ENCODE measurements around the gene KIAA0513. TPM values are rescaled to one million over a fixed set of nuclear protein-coding genes. Genes with fewer than 3 reads are reported as not detected.
"Not testable (repeated sequence)": the region's sequence is repeated elsewhere in the genome, so short reads cannot be mapped to it uniquely, and the experiment has no call there.

The KIAA0513 gene
- total RNA-seq, 1 experiment from 2014 or later, result 4.4 TPM

DNA sequence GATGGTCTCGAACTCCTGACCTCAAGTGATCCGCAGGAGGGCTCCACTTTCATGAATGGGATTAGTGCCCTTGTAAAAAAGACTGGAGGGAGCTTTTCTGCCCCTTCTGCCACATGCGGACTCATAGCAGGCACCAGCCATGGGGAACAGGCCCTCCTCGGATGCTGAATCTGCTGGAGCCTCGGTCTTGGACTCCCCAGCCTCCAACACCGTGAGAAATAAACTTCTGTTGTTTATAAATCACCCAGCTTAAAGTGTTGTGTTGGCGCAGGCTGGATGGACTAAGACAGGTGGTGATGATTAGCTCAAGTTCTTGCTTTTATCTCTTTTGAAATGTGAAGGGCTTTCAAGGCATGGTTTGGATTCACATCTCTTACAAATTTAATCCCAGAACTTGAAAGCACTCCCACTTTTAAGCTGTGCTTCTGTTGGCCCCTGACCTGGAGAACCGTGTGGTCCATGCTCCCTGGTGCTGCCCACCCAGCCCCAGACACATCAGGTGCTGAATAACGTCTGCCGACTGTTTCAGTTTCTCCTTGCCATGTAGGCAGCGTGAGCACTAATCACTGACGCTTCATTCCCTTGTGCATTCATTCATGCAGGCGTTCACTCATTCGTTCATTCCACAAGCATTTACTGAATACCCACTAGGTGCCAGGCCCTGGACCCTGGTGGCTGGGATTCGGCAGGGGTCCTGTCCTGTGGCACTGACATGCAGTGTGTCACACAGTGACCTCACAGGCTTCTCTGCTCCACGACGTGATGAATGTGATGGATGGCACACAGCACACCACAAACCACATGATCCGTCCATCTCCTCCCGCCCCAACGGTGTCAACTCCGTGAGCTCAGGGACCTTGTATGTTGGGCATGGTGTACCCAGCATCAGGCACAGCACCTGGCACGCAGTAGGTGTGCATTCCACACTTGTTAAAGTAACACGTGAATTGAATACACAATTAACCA is 75.8 kb downstream of the KIAA0513 start:
- Histone ChIP-seq H3K4me3 (no peak overlapping the region), H3K9me3 (no peaks in the 10 kb centered on the region), H3K36me3 (no peaks in the 10 kb centered on the region), H3K27me3 (no peaks in the 10 kb centered on the region)
- no peak for DNase-seq

DNA sequence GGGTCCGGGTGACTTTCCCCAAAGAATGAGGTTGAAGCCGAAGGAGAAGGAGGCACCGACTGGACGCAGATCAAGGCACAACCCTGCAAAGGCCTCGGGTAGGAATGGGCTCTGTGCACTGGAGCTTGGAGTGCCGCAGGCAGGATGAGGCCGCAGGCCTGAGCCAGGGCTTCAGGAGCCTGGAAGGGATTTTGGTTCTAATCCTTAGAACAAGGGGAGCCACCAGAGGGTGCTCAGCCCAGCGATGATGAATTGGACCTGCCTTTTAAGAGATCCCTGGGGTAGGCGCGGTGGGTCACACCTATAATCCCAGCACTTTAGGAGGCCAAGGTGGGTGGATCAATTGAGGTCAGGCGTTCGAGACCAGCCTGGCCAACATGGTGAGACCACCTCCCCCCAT is 76.6 kb downstream of the KIAA0513 start:
- H3K9me3 ChIP-seq, result no peaks in the 10 kb centered on the region
- DNase-seq, result no peak
- H3K36me3 ChIP-seq, result no peaks in the 10 kb centered on the region
- H3K4me3 ChIP-seq, result no peak overlapping the region
- H3K27me3 ChIP-seq, result no peaks in the 10 kb centered on the region

DNA sequence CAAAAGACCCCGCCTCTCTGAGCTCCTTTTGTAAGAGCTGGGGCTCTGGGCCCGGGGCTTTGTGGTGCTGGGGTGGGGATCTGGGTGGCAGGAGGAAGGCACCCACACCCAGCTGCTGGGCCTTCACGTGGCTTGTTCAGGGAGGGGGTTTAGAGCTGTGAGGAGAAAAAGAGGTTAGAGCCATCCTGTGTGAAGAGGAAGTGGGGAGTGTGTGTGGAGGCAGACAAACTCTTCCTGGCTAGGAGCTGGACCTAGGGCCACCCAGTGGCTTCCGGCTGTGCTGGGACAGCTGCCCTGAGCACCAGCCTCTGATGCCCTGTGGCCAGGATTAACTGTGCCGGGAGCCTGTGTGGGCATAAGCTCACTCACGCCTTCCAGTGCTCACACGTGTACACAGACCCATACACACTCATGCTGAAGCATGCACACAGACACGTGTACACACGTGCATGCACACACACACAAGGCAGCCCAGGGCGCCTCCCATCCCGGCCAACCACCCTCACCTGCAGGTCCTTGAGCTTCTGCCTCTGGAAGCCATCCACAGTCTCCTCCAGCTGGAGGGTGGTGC is 77.3 kb downstream of the KIAA0513 start:
- H3K27me3 ChIP-seq, result no peaks in the 10 kb centered on the region

DNA sequence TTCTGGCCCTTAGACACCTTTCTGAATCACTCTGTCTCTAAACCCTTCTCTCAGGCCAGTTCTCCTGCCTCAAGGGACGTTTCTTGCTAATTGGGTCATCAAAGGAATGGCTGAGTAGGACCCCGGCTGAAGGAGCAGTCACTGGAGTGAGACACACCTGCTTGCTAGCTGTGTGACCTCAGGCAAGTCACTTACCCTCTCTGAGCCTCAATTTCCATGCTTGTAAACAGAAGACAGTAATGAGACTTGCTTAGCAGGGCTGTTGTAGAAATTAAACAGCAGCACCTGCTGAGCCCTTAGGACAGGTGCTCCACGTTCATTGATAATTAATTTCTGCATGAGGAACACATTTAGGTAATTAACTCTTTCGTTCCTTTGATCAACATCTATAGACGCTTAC is 77.9 kb downstream of the KIAA0513 start:
- H3K9me3 ChIP-seq, result no peaks in the 10 kb centered on the region
- DNase-seq, result no peak
- H3K4me3 ChIP-seq, result no peak overlapping the region
- no peaks in the 10 kb centered on the region for H3K36me3 ChIP-seq
- no peaks in the 10 kb centered on the region for H3K27me3 ChIP-seq

More for the DNA sequence above, 77.3 kb downstream of the KIAA0513 start:
- DNase-seq, result no peak
- H3K36me3 ChIP-seq, result no peaks in the 10 kb centered on the region
- H3K4me3 ChIP-seq, result no peak overlapping the region
- no peaks in the 10 kb centered on the region for H3K9me3 ChIP-seq

DNA sequence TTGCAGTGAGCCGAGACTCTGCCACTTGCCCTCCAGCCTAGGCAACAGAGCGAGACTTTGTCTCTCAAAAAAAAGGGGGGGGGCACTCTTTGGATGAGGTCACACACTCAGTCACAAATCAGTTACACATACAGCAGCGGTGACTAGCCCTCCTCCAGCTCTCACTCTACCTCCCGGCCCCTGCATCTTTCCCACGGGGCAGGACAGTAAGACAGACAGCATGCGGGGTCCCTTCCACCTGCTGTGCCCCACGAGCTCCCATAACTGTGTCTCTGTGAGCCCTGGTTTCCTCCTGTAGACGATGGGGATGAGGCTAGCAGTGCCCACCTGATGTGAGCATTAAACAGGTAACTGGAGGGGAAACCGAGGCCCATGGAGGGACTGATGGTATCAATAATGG is 79.5 kb downstream of the KIAA0513 start:
- H3K4me3 ChIP-seq, result no peak overlapping the region
- H3K27me3 ChIP-seq, result no peaks in the 10 kb centered on the region
- H3K9me3 ChIP-seq, result no peaks in the 10 kb centered on the region
- no peaks in the 10 kb centered on the region for H3K36me3 ChIP-seq
- DNase-seq, result no peak

DNA sequence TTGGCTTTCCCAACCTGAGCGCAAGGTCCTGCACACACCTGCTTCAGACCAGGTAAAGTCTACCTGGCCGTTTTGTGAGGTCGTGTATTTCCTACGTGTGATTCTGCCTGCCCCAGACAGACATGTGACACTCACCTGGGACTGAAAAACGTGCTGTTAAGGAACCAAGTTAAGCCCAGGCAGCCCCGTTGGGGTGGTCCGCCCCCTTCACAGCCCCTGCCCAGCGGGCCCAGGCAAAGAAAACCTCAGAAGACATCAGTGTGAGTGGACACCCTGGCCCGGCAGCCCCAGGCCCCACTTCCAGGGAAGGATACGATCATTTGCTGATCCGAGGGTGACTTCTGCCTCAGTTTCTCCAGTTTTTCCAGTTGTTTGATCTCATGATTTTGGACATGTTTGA is 79.9 kb downstream of the KIAA0513 start:
- H3K4me3 ChIP-seq, result no peak overlapping the region
- no peaks in the 10 kb centered on the region for H3K36me3 ChIP-seq
- H3K9me3 ChIP-seq, result no peaks in the 10 kb centered on the region
- no peak for DNase-seq
- no peaks in the 10 kb centered on the region for H3K27me3 ChIP-seq

DNA sequence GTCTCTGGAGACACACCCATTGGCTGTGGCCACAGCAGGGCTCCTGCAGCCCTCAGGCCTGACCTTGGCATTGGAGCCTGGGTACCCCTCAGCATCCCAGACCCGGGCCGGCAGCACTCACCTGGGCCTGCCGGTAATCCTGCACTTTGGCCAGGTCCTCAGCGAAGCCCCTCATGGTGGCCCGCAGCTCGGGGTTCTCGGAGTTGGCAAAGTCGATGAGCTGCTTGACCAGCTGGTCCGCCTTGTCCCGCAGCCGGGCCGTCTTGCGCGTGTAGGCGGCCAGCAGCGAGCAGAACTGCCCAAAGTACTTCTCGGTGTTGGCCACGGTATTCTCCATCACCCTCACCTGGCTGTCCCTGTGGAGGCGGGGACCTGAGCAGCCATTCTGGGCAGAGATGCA is 82.5 kb downstream of the KIAA0513 start:
- H3K36me3 ChIP-seq, result no peaks in the 10 kb centered on the region
- H3K9me3 ChIP-seq, result no peaks in the 10 kb centered on the region
- no peaks in the 10 kb centered on the region for H3K27me3 ChIP-seq
- H3K4me3 ChIP-seq, result no peak overlapping the region
- DNase-seq, result no peak

DNA sequence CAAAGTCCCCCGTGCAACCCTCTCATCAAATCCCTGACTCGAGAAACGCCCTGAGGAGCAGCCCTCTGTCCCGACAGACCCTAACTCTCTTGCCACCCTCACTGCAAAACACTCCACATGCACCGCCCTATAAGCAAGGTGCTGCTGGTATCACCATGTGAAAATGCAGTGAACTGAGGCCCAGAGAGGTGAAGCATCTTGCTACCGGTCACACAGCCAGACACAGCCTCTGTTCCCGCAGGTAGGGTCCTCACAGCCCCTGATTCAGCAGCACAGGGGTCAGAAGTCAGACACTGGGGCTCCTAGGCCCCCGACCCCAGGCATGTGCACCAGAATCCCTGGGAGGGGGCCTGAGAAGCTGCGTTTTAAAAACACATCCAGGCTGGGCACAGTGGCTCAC is 83.6 kb downstream of the KIAA0513 start:
- Histone ChIP-seq H3K4me3 (no peak overlapping the region), H3K36me3 (no peaks in the 10 kb centered on the region), H3K9me3 (no peaks in the 10 kb centered on the region), H3K27me3 (no peaks in the 10 kb centered on the region)
- DNase-seq, result no peak

DNA sequence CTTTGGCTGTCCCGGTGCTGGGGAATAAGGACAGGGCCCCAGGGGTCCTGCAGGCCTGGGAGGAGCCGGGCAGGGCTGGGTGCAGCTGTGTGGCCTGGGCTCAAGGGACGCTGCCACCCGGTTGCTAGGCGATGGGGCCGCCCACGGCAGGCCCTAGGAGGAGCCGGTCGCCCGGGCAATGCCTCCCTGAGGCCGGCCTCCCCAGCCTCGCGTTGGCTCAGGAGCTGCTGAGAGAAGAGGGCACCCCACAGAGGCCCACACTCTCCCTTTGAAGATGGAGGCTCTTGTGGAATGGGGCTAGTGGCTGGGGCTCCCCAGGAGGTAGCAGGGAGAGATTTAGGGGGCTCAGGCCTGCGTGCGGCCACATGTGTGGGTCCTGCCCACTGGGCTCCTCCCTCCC is 84.8 kb downstream of the KIAA0513 start, which contains the start of gene CIBAR2:
TSS of gene CIBAR2 (minus strand) at position 109 of the 400 bp plus-strand sequence. CDS start 120 bp downstream, outside the sequence.
- no peak for DNase-seq
- Histone ChIP-seq H3K9me3 (no peaks in the 10 kb centered on the region), H3K27me3 (no peaks in the 10 kb centered on the region), H3K4me3 (no peak within 1 kb of the TSS), H3K36me3 (no peaks in the 10 kb centered on the region)

DNA sequence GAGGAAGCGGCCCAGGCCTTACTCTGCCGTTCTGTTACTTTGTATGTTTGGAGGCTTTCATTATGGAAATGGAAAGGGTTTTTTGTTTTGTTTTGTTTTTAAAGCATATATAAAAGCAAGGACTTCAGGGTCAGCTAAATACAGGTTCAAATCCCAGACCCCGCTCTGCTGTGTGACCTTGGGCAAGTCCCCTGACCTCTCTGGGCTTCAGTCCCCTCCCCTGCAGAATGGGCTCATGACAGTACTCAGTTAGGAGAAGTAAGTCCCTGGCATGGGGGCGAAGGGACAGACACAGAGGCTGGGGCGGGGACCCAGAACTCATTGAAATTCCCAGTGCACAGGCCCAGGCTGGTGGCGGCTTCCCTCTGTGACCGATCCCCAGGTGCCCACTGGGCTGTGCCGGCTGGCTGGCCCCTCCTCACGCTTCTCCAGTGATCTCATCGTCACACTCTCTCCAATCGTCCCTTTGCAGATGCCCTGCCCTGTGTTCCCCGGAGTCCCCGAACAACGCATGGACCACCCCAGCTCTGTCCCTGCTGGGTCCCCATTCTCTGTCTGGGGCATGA is 85.7 kb downstream of the KIAA0513 start:
- no peaks in the 10 kb centered on the region for H3K9me3 ChIP-seq
- DNase-seq, result no peak
- no peaks in the 10 kb centered on the region for H3K36me3 ChIP-seq
- no peak overlapping the region for H3K4me3 ChIP-seq
- no peaks in the 10 kb centered on the region for H3K27me3 ChIP-seq

DNA sequence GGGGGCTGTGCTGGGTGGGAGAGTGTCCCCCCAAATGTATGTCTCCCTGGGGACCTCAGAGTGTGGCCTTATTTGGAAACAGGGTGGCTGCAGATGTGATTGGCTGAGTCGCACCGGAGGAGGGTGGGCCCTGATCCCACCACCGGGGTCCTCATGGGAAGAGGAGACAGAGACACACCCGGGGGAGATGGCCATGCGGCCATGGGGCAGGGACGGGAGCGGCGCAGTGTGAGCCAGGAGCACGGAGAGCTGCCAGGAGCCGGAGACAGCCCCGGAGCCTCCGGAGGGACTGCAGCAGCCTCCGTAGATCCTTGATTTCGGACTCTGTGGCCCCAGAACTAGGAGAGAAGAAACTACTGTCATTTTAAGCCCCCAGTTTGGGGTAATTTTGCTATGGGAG is 86.3 kb downstream of the KIAA0513 start:
- DNase-seq, result no peak
- Histone ChIP-seq H3K36me3 (no peaks in the 10 kb centered on the region), H3K27me3 (no peaks in the 10 kb centered on the region), H3K4me3 (no peak overlapping the region), H3K9me3 (no peaks in the 10 kb centered on the region)

DNA sequence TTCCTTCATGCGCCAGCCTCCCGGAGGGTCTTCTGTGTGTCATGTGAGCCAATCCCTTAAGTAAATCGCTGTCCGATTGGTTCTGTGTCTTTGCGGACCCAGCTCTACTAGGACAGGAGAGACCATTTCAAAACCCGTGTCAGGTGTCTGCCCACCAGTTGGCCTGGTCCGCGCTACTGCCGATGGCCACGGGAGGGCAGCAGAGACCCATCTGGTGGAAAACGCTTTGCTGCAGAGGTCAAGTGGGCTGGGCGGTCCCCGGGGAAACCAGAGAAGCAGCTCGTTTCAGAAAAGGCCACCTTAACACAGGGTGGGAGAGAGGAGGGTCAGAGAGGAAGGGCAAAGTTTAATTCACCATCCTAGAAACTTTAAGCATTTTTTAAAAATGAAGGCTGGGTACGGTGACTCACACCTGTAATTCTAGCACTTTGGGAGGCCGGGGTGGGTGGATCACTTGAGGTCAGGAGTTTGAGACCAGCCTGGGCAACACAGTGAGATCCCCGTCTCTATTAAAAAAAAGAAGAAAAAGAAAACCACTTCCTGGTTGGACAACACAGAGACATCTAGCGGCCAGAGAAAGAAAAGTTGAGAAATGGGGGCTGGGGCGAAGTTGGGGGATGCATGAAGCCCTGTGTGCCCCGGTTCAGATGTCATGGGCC is 87.4 kb downstream of the KIAA0513 start:
- DNase-seq, result peak; percentile 75
- H3K9me3 ChIP-seq, result no peaks in the 10 kb centered on the region
- no peaks in the 10 kb centered on the region for H3K27me3 ChIP-seq
- H3K36me3 ChIP-seq, result no peaks in the 10 kb centered on the region
- no peak overlapping the region for H3K4me3 ChIP-seq

DNA sequence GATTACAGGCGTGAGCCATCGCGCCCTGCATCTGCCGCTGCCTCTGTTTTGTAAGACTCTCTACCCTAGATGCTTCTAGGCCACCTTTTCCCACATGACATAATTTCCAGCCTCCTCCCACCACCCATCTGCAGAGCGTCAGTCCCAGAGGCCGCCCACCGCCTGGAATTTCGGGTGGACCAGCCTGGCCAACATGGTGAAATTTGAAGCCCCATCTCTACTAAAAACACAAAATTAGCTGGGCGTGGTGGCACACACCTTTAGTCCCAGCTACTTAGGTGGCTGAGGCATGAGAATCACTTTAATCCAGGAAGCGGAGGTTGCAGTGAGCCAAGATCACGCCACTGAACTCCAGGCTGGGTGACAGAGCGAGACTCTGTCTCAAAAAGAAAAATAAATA is 89.8 kb downstream of the KIAA0513 start:
- Histone ChIP-seq H3K4me3 (no peak overlapping the region), H3K9me3 (no peaks in the 10 kb centered on the region), H3K36me3 (no peaks in the 10 kb centered on the region), H3K27me3 (no peaks in the 10 kb centered on the region)
- no peak for DNase-seq

DNA sequence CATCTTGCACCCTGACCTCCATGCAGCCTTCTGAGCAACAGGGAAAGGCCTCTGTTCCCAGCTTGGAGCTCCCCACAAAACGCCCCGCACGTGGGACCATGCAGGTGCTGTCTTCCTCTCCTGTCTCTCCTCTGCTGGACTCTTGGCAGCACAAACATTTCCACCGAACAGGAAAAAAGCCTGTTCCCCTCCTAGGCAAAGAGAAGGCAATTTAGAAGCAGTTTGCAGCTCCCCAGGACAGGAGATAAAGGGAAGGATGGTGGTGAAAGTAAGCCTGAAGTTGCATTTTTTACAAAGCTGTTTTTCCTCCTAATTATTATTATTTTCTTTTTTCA is 92.4 kb downstream of the KIAA0513 start:
- no peaks in the 10 kb centered on the region for H3K36me3 ChIP-seq
- DNase-seq, result no peak
- H3K27me3 ChIP-seq, result no peaks in the 10 kb centered on the region

DNA sequence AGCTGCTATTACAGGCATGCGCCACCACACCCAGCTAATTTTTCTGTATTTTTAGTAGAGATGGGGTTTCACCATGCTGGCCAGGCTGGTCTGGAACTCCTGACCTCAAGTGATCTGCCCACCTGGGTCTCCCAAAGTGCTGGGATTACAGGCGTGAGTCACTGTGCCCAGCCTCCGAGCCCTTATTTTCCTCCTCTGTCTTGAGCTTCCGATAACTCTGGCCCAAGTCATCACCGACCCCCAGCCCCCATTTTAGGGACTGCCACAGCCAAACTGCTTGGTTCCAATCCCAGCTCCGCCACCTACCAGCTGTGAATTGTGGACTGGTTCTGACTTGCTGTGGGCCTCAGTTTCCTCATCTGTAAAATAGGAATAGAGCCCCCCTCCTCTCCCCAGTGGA is 95.8 kb downstream of the KIAA0513 start:
- not testable (repeated sequence) for H3K27me3 ChIP-seq, H3K9me3 ChIP-seq, DNase-seq, H3K36me3 ChIP-seq
- H3K4me3 ChIP-seq, result peak overlapping the region; percentile 18

More for the DNA sequence above, 92.4 kb downstream of the KIAA0513 start:
- no peak overlapping the region for H3K4me3 ChIP-seq
- H3K9me3 ChIP-seq, result no peaks in the 10 kb centered on the region

DNA sequence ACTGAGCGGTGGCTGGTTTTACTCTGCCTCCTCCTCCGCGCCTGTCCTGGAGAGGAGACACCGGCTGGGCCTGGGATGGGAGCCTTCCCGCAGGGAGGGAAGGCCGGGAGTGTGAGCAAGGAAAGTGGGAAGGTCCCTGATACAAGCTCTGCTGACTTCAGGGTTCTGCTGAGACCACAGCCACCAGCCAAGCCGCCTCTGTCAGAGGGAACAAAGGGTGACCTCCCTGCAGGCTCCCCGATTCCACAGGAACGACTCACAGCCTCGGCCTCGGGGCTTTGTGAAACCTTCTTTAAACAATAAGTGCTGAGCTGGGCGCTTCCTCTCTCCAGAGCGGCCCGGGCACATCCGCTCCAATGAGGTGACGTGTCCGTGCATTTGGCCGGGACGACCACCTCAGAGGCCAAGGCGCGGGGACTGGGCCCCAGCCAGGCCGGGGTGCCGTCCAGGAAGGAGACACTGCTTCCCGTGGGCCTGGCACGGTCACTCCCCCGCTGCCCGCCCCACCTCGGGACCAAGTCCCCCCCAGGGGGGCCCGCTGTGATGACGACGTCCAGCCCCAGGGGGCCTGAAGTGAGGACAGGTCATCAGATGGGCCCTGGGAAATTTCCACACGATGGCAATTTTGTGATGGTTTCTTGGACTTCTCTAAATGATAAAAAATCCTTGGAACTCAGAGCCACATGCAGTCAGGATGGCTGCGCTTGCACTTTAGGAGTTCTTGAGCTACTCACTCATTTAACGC is 96.5 kb downstream of the KIAA0513 start:
- no peaks in the 10 kb centered on the region for H3K9me3 ChIP-seq
- peak overlapping the region; percentile 18 for H3K4me3 ChIP-seq
- H3K36me3 ChIP-seq, result no peaks in the 10 kb centered on the region
- DNase-seq, result peak; percentile 82
- H3K27me3 ChIP-seq, result no peaks in the 10 kb centered on the region
